Activated CD4-positive, alpha-beta T cell treated with anti-CD3 and anti-CD28 coated beads, Interleukin-2, amount 10 ng/mL, durations not matched to agents 7 days and 5 days (primary cell): ENCODE data around the gene BMPER. TPM values are rescaled to one million over a fixed set of nuclear protein-coding genes. Genes with fewer than 3 reads are reported as not detected.

Source experiments
- CTCF ChIA-PET: fragments of 350-600 bp; sonication (Branson Sonifier 250); formaldehyde crosslinking; loops from one replicate; lab custom pipeline; 2021; ENCODE audit warnings: antibody characterized with exemption; lab: Charles Lee
- POLR2A ChIA-PET: fragments of 350-600 bp; sonication (Branson Sonifier 250); formaldehyde crosslinking; loops from one replicate; lab custom pipeline; 2021; ENCODE audit warnings: antibody characterized with exemption; lab: Charles Lee
- DNase-seq: peaks from one replicate; pipeline ENCODE4 v3.0.0-alpha.2; 2020
- H3K27ac Mint-ChIP-seq: one replicate; pipeline ENCODE4 v1.8.0; 2021; ENCODE audit warnings: mild to moderate bottlenecking, moderate library complexity, mixed read lengths
- H3K27me3 Mint-ChIP-seq: one replicate; pipeline ENCODE4 v1.8.0; 2021; ENCODE audit warnings: mixed read lengths
- H3K36me3 Mint-ChIP-seq: one replicate; pipeline ENCODE4 v1.8.0; 2021; ENCODE audit warnings: low read depth, mixed read lengths
- H3K4me1 Mint-ChIP-seq: one replicate; pipeline ENCODE4 v1.8.0; 2021; ENCODE audit warnings: mixed read lengths
- H3K4me3 Mint-ChIP-seq: one replicate; pipeline ENCODE4 v1.8.0; 2021; ENCODE audit warnings: mild to moderate bottlenecking, moderate library complexity, mixed read lengths
- H3K9me3 Mint-ChIP-seq: one replicate; pipeline ENCODE4 v1.8.0; 2021; ENCODE audit warnings: mixed read lengths
- total RNA-seq, 2 experiments: library from RNA; stranded (reverse); gene quantifications; one replicate each; pipeline ENCODE4 v1.2.3, GENCODE V29; 2021

Gene BMPER
- total RNA-seq, 2 experiments from 2014 or later: not detected

- no peaks in the 10 kb centered on the region for H3K9me3 Mint-ChIP-seq
- POLR2A ChIA-PET: no interaction called here
- no peak overlapping the region for H3K4me3 Mint-ChIP-seq
- no peaks in the 10 kb centered on the region for H3K4me1 Mint-ChIP-seq
- no peaks in the 10 kb centered on the region for H3K36me3 Mint-ChIP-seq
- H3K27ac Mint-ChIP-seq: no peak overlapping the region
- no peak for DNase-seq
- no peaks in the 10 kb centered on the region for H3K27me3 Mint-ChIP-seq
- CTCF ChIA-PET: no interaction called here
These were observed 106.4 kb downstream of the BMPER start for GRCh38 chr7:34011696-34012095.

GRCh38 chr7:34013421-34013820 is 108.1 kb downstream of the BMPER start:
- Mint-ChIP-seq H3K4me1 (no peaks in the 10 kb centered on the region), H3K9me3 (no peaks in the 10 kb centered on the region), H3K36me3 (no peaks in the 10 kb centered on the region), H3K27ac (no peak overlapping the region), H3K27me3 (no peaks in the 10 kb centered on the region), H3K4me3 (no peak overlapping the region)
- CTCF ChIA-PET: interaction anchor here (1.0 kb wide), 1 partner anchor 18 kb away, joined by 3 read pairs; no protein-coding TSS in a partner anchor
- POLR2A ChIA-PET: no interaction called here
- no peak for DNase-seq

- CTCF ChIA-PET: no interaction called here
- Mint-ChIP-seq H3K4me3 (no peak overlapping the region), H3K36me3 (no peaks in the 10 kb centered on the region), H3K27me3 (no peaks in the 10 kb centered on the region), H3K9me3 (no peaks in the 10 kb centered on the region), H3K27ac (no peak overlapping the region), H3K4me1 (no peaks in the 10 kb centered on the region)
- POLR2A ChIA-PET: no interaction called here
- DNase-seq: no peak
These were observed 110.3 kb downstream of the BMPER start for GRCh38 chr7:34015651-34016050.

GRCh38 chr7:34016876-34017275 is 111.5 kb downstream of the BMPER start:
- ChIA-PET CTCF (no interaction called here), POLR2A (no interaction called here)
- H3K36me3 Mint-ChIP-seq: no peaks in the 10 kb centered on the region
- H3K27me3 Mint-ChIP-seq: no peaks in the 10 kb centered on the region
- no peaks in the 10 kb centered on the region for H3K9me3 Mint-ChIP-seq
- no peak for DNase-seq
- no peaks in the 10 kb centered on the region for H3K4me1 Mint-ChIP-seq
- H3K4me3 Mint-ChIP-seq: no peak overlapping the region
- no peak overlapping the region for H3K27ac Mint-ChIP-seq

GRCh38 chr7:34019301-34019790 is 114.0 kb downstream of the BMPER start:
- Mint-ChIP-seq H3K9me3 (no peaks in the 10 kb centered on the region), H3K4me1 (no peaks in the 10 kb centered on the region), H3K4me3 (no peak overlapping the region), H3K36me3 (no peaks in the 10 kb centered on the region), H3K27me3 (no peaks in the 10 kb centered on the region), H3K27ac (no peak overlapping the region)
- CTCF ChIA-PET: no interaction called here
- POLR2A ChIA-PET: no interaction called here
- no peak for DNase-seq

GRCh38 chr7:34022626-34023025 is 117.3 kb downstream of the BMPER start:
- ChIA-PET CTCF (no interaction called here), POLR2A (no interaction called here)

GRCh38 chr7:34025600-34025999 is 120.3 kb downstream of the BMPER start:
- Mint-ChIP-seq H3K4me1 (no peaks in the 10 kb centered on the region), H3K4me3 (no peak overlapping the region), H3K36me3 (no peaks in the 10 kb centered on the region), H3K27ac (no peak overlapping the region), H3K9me3 (no peaks in the 10 kb centered on the region), H3K27me3 (no peaks in the 10 kb centered on the region)
- no peak for DNase-seq
- POLR2A ChIA-PET: no interaction called here
- CTCF ChIA-PET: no interaction called here

More at GRCh38 chr7:34022626-34023025, 117.3 kb downstream of the BMPER start:
- no peak for DNase-seq
- H3K9me3 Mint-ChIP-seq: no peaks in the 10 kb centered on the region
- H3K4me1 Mint-ChIP-seq: no peaks in the 10 kb centered on the region
- H3K27ac Mint-ChIP-seq: no peak overlapping the region
- H3K27me3 Mint-ChIP-seq: no peaks in the 10 kb centered on the region
- no peaks in the 10 kb centered on the region for H3K36me3 Mint-ChIP-seq
- H3K4me3 Mint-ChIP-seq: no peak overlapping the region

- POLR2A ChIA-PET: no interaction called here
- CTCF ChIA-PET: no interaction called here
These were observed 121.3 kb downstream of the BMPER start for GRCh38 chr7:34026481-34027190.

GRCh38 chr7:34031156-34031555 is 125.8 kb downstream of the BMPER start:
- no peaks in the 10 kb centered on the region for H3K4me1 Mint-ChIP-seq
- no peak overlapping the region for H3K27ac Mint-ChIP-seq
- CTCF ChIA-PET: interaction anchor here (0.6 kb wide), 1 partner anchor 18 kb away, joined by 3 read pairs; no protein-coding TSS in a partner anchor

More at GRCh38 chr7:34026481-34027190, 121.3 kb downstream of the BMPER start:
- Mint-ChIP-seq H3K4me3 (no peak overlapping the region), H3K9me3 (no peaks in the 10 kb centered on the region), H3K4me1 (no peaks in the 10 kb centered on the region), H3K27me3 (no peaks in the 10 kb centered on the region), H3K36me3 (no peaks in the 10 kb centered on the region), H3K27ac (no peak overlapping the region)
- no peak for DNase-seq

GRCh38 chr7:34034728-34035127 is 129.4 kb downstream of the BMPER start:
- Mint-ChIP-seq H3K36me3 (no peaks in the 10 kb centered on the region), H3K4me1 (no peaks in the 10 kb centered on the region), H3K27ac (no peak overlapping the region), H3K4me3 (no peak overlapping the region), H3K9me3 (no peaks in the 10 kb centered on the region), H3K27me3 (no peaks in the 10 kb centered on the region)
- ChIA-PET CTCF (no interaction called here), POLR2A (no interaction called here)
- no peak for DNase-seq

More at GRCh38 chr7:34031156-34031555, 125.8 kb downstream of the BMPER start:
- POLR2A ChIA-PET: no interaction called here
- no peaks in the 10 kb centered on the region for H3K9me3 Mint-ChIP-seq
- no peaks in the 10 kb centered on the region for H3K27me3 Mint-ChIP-seq
- H3K36me3 Mint-ChIP-seq: no peaks in the 10 kb centered on the region
- H3K4me3 Mint-ChIP-seq: no peak overlapping the region
- DNase-seq: no peak

- H3K4me1 Mint-ChIP-seq: no peaks in the 10 kb centered on the region
These were observed 130.9 kb downstream of the BMPER start for GRCh38 chr7:34036051-34036920.

GRCh38 chr7:34036972-34037792 is 131.8 kb downstream of the BMPER start:
- ChIA-PET POLR2A (no interaction called here), CTCF (no interaction called here)
- no peaks in the 10 kb centered on the region for H3K4me1 Mint-ChIP-seq
- H3K9me3 Mint-ChIP-seq: no peaks in the 10 kb centered on the region
- H3K27ac Mint-ChIP-seq: no peak overlapping the region
- H3K4me3 Mint-ChIP-seq: no peak overlapping the region
- H3K27me3 Mint-ChIP-seq: no peaks in the 10 kb centered on the region
- DNase-seq: no peak
- H3K36me3 Mint-ChIP-seq: no peaks in the 10 kb centered on the region

More at GRCh38 chr7:34036051-34036920, 130.9 kb downstream of the BMPER start:
- Mint-ChIP-seq H3K9me3 (no peaks in the 10 kb centered on the region), H3K27ac (no peak overlapping the region), H3K27me3 (no peaks in the 10 kb centered on the region), H3K36me3 (no peaks in the 10 kb centered on the region), H3K4me3 (no peak overlapping the region)
- ChIA-PET POLR2A (no interaction called here), CTCF (no interaction called here)
- no peak for DNase-seq
